H4 (cell line): ENCODE measurements around the gene ATP4B. TPM values are rescaled to one million over a fixed set of nuclear protein-coding genes. Genes with fewer than 3 reads are reported as not detected.

Source experiments
- DNase-seq: peaks from one replicate; pipeline ENCODE4 v3.0.0-alpha.2; 2015; ENCODE audit warnings: low spot score
- total RNA-seq: library from RNA; depleted of rRNA; stranded (reverse); fragments of >200 nt; shearing (Covaris generic); gene quantifications from 2 replicates; pipeline ENCODE4 v1.2.3, GENCODE V29; 2014; rRNA removed

Gene ATP4B
- not detected in 2 replicates for total RNA-seq

GRCh38 chr13:113657851-113658741 lies at the start of gene ATP4B:
TSS of gene ATP4B (minus strand) at chr13:113658198. CDS start at chr13:113658144, 54 bp downstream.
- no peak for DNase-seq

- no peak for DNase-seq
Measured at GRCh38 chr13:113672002-113672651, 14.1 kb upstream of the ATP4B start.

DNA sequence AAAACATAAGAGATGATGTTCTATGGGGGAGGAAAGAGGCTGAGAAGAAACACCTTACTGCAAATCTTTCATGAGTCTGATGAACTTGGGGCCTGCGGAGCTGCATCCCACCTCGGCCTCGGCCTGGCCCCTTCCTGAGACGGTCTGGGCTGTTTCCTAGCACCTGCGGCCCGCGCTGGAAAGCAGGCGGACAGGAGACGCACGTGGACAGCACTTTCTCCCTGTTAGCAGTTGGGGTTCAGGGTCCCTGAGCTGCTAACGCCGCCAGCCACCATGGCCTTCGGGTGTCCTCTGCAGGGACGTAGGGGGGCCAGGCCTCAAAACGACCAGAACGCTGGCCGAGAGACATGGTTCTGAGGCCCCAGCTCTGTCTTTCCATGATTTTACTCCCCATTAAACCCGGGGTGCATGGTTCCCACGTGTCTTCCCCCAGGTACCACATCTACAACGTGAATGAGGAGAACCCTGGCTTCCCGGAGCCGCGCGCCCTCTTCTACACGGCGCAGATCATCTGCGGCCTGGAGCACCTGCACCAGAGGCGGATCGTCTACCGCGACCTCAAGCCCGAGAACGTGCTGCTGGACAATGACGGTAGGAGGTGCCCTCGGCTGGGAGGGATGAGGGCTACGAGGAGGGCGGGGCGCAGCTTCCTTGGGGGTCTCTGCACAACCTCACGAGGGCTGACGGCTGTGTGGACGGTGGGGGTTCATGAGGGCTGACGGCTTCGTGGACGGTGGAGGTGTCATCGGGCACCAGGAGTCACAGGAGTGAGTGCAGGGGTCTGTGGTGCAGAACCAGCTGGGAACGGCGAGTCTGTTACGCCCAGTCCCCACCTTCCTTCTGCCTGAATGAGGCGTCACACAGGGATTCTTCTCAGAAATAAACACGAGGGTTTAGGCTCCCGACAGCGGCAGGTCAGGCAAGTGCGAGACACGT lies 13.3 kb upstream of the ATP4B start:
- no peak for DNase-seq

DNA sequence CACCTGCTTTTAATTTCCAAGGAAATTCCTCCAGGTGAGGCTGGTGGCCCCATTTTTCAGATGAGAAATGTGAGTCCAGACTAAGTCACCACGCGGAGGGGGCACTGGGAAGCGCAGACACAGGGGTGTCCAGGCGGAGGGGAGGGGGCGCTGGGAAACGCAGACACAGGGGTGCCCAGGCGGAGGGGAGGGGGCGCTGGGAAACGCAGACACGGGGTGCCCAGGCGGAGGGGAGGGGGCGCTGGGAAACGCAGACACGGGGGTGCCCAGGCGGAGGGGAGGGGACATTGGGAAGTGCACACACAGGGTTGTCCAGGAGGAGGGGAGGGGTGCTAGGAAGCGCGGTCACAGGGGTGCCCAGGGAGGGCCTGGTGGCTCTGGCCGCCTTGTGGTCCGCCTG lies 12.5 kb upstream of the ATP4B start:
- DNase-seq: no peak

DNA sequence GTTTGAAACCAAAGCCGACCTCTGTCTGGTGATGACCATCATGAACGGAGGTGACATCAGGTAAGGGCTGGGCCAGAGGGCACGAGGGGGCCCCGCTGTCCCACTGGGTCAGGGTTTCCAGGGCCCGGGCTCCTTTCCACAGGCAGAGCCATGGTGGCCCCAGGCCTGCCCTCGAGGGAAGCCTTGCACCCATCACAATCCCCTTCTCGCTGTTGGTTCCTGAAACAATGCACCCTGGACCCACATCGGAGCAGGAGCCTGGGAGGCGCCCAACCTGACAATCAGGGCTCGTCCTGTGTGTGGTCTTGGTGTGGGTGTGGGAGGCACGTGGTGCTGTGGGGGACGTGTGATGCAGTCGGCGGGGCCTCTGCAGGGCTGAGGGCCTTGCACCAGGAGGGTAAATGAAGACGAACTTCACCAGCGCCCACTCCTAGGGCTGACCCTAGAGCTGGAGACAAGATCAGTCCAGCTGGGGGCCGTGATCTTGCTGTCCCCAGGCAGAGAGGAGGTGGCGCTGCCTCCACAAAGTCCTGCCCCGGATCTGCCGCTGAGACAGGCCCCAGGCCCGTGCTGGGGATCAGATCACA lies 11.8 kb upstream of the ATP4B start:
- DNase-seq: no peak

- DNase-seq: no peak
Measured at GRCh38 chr13:113669231-113669754, 11.3 kb upstream of the ATP4B start.

DNA sequence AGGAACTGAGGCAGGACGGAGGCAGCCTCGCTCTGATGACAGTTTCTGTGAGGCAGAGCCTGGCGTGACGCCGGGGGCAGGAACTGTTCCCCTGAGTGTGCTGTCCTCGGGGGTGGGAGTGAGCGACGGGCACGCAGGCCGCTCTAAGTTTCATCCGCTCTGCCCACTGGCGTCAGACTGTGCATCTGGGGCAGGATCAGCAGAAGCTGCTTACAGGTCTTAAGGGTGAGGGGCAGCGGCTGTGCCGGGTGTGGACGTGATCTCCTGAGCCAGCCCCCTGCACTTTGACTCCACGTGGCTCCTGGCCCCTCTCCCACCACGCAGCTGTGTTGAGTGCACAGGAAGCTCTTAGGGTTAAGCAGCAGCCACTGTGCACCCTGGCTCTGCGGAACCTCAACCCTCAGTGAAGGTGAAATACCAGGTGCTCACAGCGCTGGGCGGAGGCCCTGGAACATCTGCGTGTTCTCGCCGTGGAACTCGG lies 10.5 kb upstream of the ATP4B start:
- DNase-seq: no peak

DNA sequence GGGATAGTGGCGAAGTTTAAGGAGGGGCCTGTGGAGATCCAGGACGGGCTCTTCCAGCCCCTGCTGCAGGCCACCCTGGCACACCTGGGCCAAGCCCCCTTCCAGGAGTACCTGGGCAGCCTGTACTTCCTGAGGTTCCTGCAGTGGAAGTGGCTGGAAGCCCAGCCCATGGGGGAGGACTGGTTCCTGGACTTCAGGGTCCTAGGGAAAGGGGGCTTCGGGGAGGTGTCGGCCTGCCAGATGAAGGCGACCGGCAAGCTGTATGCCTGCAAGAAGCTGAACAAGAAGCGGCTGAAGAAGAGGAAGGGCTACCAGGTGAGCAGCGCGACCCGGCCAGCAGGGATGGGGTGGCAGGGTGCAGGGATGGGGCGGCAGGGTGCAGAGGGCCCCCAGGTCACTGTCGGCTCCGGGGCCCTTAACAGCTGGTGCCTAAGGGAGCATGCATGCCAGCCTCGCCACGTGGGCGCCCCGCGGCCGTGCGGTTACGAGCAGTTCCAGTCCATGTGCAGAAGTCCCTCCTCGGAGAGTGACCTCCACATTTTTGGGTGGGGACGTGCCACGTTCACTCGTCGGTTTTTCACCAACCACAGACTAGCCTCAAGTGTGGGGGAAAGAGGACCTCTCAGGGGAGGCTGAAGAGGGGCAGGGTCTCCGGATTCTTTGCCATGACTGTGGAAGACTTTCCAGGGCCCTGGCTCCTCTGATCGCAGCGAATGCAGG lies 9.9 kb upstream of the ATP4B start:
- DNase-seq: no peak

DNA sequence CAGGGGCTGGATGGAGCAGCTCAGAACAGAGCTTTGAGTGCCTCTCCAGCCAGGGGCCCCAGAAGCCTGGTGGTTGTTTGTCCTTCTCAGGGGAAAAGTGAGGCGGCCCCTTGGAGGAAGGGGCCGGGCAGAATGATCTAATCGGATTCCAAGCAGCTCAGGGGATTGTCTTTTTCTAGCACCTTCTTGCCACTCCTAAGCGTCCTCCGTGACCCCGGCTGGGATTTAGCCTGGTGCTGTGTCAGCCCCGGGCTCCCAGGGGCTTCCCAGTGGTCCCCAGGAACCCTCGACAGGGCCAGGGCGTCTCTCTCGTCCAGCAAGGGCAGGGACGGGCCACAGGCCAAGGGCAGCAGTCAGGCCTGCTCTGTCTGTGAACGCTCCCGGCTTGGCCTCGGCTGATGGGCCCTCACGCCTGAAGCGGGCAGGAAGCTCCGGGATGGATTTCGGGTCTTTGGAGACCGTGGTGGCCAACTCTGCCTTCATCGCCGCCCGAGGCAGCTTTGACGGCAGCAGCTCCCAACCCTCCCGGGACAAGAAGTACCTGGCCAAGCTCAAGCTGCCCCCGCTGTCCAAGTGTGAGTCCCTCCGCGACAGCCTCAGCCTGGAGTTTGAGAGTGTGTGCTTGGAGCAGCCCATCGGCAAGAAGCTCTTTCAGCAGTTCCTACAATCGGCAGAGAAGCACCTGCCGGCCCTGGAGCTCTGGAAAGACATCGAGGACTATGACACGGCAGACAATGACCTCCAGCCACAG lies 9.1 kb upstream of the ATP4B start, which contains the start of gene GRK1:
TSS of gene GRK1 (plus strand) at position 269 of the 751 bp plus-strand sequence. CDS start at position 437, 168 bp downstream.
- DNase-seq: no peak

- DNase-seq: no peak
Measured at GRCh38 chr13:113666329-113666670, 8.3 kb upstream of the ATP4B start.

DNA sequence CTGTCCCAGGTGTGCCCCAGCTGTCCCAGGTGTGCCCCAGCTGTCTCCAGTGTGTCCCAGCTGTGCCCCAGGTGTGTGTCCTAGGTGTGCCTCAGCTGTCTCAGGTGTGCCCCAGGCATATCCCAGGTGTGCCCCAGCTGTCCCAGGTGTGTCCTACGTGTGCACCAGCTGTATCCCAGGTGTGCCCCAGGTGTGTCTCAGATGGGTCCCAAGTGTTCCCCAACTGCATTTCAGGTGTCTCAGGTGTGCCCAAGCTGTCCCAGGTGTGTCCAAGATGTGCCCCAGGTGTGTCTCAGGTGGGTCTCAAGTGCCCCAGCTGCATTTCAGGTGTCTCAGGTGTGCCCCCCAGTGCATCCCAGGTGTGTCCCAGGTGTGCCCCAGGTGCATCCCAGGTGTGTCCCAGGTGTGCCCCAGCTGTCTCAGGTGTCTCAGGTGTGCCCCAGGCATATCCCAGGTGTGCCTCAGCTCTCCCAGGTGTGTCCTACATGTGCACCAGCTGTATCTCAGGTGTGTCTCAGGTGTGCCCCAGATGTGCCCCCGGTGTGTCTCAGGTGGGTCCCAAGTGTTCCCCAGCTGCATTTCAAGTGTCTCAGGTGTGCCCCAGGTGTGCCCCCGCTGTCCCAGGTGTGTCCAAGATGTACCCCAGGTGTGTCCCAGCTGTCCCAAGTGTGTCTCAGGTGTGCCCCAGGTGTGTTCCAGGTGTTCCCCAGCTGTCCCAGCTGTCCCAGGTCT lies 7.8 kb upstream of the ATP4B start:
- no peak for DNase-seq

DNA sequence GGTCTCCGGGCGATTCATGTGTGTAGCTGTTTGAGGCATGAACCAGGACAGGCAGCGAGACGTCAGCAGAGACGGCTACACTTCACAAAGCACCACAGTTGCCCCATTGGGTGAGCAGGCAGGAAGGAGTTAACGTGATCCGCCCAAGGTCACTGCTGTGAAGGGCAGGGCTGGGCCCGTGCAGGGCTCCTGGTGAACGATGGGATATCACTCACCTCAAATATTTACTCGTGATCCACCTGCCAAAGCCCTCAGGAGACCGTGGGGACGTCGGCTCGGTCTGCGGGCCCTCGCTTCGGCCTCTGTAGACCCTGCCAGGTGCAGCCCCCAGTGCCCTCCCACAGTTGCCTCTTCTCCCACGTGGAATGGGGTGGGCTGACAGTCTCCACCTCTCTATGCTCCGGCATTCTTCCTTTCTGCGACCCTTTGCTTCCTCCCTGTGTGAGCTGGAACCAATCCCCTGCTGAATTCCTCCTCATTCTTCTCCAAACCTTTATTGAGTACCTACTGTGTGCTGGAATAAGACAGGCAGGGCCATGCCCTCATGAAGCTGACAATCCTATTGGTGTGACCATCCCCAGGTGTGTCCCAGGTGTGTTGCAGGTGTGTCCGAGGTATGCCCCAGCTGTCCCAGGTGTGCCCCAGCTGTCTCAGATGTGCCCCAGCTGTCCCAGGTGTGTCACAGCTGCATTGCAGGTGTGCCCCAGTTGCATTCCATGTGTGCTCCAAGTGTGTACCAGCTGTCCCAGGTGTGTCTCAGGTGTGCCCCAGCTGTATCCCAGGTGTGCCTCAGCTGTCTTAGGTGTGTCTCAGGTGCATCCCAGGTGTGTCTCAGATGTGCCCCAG lies 7.0 kb upstream of the ATP4B start:
- no peak for DNase-seq

DNA sequence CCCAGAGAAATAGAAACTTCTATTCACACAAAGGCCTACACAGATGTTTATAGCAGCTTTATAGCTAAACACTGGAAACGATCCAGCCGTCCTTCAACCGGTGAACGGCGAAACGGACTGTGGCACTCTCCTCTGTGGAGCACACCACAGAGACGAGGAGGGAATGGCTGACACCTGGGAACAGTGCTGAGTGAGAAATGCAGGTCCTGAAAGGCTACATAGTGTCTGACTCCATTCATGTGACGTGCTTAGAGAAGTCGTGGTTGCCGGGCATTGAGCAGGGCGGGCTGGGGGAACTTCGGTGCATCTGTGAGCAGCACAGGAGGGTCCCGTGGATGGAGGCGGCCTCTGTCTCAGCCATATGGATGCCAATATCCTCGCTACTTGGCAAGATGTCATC lies 5.9 kb upstream of the ATP4B start:
- DNase-seq: no peak

DNA sequence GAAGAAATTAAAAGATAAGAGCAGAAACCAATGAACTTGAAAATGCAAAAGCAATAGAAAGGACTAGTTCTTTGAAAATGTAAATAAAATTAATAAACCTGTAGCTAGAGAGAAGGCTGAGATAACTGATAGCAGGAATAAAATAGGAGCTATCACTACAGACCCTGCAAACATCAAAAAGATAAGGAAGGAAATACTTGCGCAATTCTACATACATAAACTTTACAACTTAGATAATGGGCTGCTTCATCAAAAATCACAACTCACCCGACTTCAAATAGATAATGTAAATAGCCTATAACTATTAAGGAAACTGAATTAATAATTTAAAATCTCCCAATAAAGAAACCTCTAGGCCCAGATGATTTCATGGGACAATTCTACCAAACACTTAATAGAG lies 3.5 kb upstream of the ATP4B start:
- DNase-seq: no peak

- no peak for DNase-seq
Measured at GRCh38 chr13:113660066-113660465, 2.1 kb upstream of the ATP4B start.

- DNase-seq: no peak
Measured at GRCh38 chr13:113659337-113659736, 1.3 kb upstream of the ATP4B start.

- no peak for DNase-seq
Measured at GRCh38 chr13:113658836-113659235, 838 bp upstream of the ATP4B start.
